ENCODE measurements around the gene NRF1.

- TF ChIP-seq CTCF (IDR thresholded peaks at IDR 0.05) (no peak), POLR2A (IDR thresholded peaks at IDR 0.05) (no peak)
These were observed 68.9 kb downstream of the NRF1 start for GRCh38 chr7:129680400-129680799.

Measured in adrenal gland (tissue), 5 donors.